Osteocyte (in vitro differentiated cells): ENCODE data around the gene FOXL2NB. TPM values are rescaled to one million over a fixed set of nuclear protein-coding genes. Genes with fewer than 3 reads are reported as not detected.

Source experiments
- DNase-seq: peaks from one replicate; pipeline ENCODE4 v3.0.0; 2021; ENCODE audit warnings: mixed read lengths; ENCODE audit not compliant: unreplicated experiment; ENCODE audit errors: extremely low spot score
- H3K27ac Mint-ChIP-seq: one replicate; pipeline ENCODE4 v1.8.0; 2021; ENCODE audit warnings: mild to moderate bottlenecking, mixed read lengths; ENCODE audit not compliant: unreplicated experiment
- H3K27me3 Mint-ChIP-seq: one replicate; pipeline ENCODE4 v1.8.0; 2021; ENCODE audit warnings: mixed read lengths; ENCODE audit not compliant: unreplicated experiment
- H3K36me3 Mint-ChIP-seq: one replicate; pipeline ENCODE4 v1.8.0; 2021; ENCODE audit warnings: mixed read lengths; ENCODE audit not compliant: unreplicated experiment
- H3K4me1 Mint-ChIP-seq: one replicate; pipeline ENCODE4 v1.8.0; 2021; ENCODE audit warnings: mixed read lengths; ENCODE audit not compliant: unreplicated experiment
- H3K4me3 Mint-ChIP-seq: one replicate; pipeline ENCODE4 v1.8.0; 2021; ENCODE audit warnings: mild to moderate bottlenecking, moderate library complexity, mixed read lengths; ENCODE audit not compliant: unreplicated experiment
- H3K9me3 Mint-ChIP-seq: one replicate; pipeline ENCODE4 v1.8.0; 2021; ENCODE audit warnings: mixed read lengths; ENCODE audit not compliant: unreplicated experiment
- CTCF ChIP-seq: fragments of 200-600 bp; sonication (generic); IDR thresholded peaks from 2 replicates; pipeline ENCODE4 v1.5.0; 2021; ENCODE audit warnings: antibody characterized with exemption, mild to moderate bottlenecking, moderate library complexity
- total RNA-seq: library from RNA; stranded (reverse); gene quantifications from 2 replicates; pipeline ENCODE4 v1.2.1, GENCODE V29; 2021

FOXL2NB gene
- total RNA-seq, 1 donor from 2014 or later = 0.21 TPM

GRCh38 chr3:138936741-138937689 lies 10.0 kb upstream of the FOXL2NB start:
- Mint-ChIP-seq H3K4me1 (peaks cover 27% of the 10 kb centered on the region), H3K27me3 (peaks cover 88% of the 10 kb centered on the region), H3K27ac (no peak overlapping the region), H3K9me3 (no peaks in the 10 kb centered on the region), H3K36me3 (no peaks in the 10 kb centered on the region), H3K4me3 (no peak overlapping the region)
- TF ChIP-seq CTCF = no peak
- no peak for DNase-seq

GRCh38 chr3:138937690-138938055 lies 9.3 kb upstream of the FOXL2NB start:
- Mint-ChIP-seq H3K36me3 (no peaks in the 10 kb centered on the region), H3K27me3 (peaks cover 91% of the 10 kb centered on the region), H3K4me3 (no peak overlapping the region), H3K9me3 (no peaks in the 10 kb centered on the region), H3K27ac (no peak overlapping the region), H3K4me1 (peaks cover 27% of the 10 kb centered on the region)
- no peak for TF ChIP-seq CTCF
- DNase-seq = no peak

GRCh38 chr3:138938056-138938876 lies 8.8 kb upstream of the FOXL2NB start:
- TF ChIP-seq CTCF = no peak
- DNase-seq = no peak
- Mint-ChIP-seq H3K27ac (no peak overlapping the region), H3K27me3 (peaks cover 91% of the 10 kb centered on the region), H3K4me1 (peaks cover 27% of the 10 kb centered on the region), H3K36me3 (no peaks in the 10 kb centered on the region), H3K4me3 (no peak overlapping the region), H3K9me3 (no peaks in the 10 kb centered on the region)

GRCh38 chr3:138938877-138939560 lies 8.0 kb upstream of the FOXL2NB start:
- no peak for TF ChIP-seq CTCF
- no peaks in the 10 kb centered on the region for H3K36me3 Mint-ChIP-seq
- no peak for DNase-seq
- peaks cover 93% of the 10 kb centered on the region for H3K27me3 Mint-ChIP-seq
- peaks cover 30% of the 10 kb centered on the region for H3K4me1 Mint-ChIP-seq
- no peaks in the 10 kb centered on the region for H3K9me3 Mint-ChIP-seq
- no peak overlapping the region for H3K27ac Mint-ChIP-seq
- no peak overlapping the region for H3K4me3 Mint-ChIP-seq
